HG03066 (cell line): ENCODE data around the gene RSPH9.

Experiments
- ATAC-seq: cut with Tn5 transposase; IDR thresholded peaks from one replicate; pipeline ENCODE4 v1.9.1; 2021; ENCODE audit warnings: low read depth; ENCODE audit not compliant: unreplicated experiment

Gene RSPH9

DNA sequence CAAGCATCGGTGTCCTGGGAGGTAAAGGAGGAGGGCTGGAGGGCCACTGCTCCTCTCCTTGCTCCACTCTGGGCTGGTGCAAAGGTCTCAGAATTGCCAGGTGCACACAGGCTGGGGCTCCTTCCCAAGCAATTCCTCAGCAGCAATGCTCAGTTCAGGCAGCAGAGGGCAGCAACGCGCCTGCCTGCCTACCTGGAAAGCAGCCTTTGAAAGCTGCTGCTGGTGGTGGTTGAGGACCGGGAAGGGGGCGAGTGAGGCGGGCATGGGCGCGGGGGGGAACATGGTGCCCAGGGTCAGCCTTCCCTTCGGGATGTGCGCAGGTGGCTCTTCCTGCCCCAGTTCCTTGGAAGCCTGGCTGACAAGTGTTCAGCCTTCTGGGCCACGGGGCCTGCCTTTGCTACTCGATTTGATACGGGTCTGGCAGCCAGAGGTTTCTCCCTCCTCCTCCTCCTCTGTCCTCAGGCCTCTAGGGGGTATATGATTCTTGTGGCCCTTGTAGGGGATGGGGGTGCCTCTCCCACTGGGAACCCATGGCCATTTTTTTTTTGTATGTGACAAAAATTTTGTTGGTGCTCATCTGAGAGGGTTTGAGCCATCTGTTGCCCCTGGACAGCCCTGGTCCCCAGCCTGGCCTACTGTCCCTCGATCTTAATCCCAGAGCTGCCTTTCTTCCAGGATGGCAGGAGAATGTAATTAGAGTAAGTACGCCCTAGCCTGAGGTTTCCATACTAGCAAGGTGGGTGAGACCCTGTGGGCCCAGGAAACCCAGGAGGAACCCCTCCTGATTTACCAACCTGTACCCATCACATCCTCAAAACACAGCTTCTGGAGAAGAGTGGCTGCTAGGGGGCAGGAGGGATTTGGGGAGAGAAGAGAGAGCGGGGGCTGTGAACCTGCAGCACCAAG is 22.7 kb downstream of the RSPH9 start:
- no peak for ATAC-seq

DNA sequence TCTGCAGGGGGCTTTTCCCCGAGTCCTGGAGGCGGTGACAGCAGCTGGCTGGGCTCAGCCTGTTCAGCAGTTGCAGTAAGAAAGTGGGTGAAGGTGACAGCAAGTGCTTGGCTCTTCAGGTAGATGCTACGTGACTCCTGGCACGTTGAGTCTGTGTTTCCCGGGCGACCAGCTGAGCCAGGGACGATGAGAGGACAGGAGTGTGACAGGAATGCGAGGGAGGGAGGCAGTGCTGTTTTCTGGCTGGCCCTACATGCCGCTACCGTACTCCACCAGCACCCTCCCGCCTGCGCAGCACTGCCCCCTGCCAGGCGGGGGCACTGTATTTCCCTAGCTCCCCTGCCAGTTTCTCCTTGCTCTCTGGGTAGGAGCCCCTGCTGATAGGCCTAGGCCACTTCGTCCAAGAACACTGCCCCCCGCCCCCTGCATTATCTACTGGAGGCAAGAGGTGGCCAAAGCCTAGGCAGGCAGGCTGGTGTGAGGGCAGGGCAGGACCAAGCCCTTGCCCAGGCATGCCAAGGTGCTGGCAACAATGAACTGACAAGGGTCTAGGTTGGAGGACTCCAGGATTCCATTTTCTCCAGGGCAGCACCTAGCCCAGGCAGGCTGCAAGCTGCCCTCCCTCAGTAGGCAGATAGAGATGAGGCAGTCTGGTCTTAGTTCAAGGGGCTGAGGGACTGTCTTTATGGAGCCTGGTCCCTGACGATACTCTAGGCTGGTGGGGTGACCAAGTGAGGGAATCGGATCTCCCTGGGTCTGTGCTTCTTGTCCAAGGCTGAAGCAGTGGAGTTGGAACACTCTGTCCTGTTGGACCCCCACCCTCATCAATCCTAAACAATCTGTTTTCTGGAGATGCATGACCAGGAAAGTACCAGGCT is 23.6 kb downstream of the RSPH9 start:
- peak; percentile 53 for ATAC-seq

DNA sequence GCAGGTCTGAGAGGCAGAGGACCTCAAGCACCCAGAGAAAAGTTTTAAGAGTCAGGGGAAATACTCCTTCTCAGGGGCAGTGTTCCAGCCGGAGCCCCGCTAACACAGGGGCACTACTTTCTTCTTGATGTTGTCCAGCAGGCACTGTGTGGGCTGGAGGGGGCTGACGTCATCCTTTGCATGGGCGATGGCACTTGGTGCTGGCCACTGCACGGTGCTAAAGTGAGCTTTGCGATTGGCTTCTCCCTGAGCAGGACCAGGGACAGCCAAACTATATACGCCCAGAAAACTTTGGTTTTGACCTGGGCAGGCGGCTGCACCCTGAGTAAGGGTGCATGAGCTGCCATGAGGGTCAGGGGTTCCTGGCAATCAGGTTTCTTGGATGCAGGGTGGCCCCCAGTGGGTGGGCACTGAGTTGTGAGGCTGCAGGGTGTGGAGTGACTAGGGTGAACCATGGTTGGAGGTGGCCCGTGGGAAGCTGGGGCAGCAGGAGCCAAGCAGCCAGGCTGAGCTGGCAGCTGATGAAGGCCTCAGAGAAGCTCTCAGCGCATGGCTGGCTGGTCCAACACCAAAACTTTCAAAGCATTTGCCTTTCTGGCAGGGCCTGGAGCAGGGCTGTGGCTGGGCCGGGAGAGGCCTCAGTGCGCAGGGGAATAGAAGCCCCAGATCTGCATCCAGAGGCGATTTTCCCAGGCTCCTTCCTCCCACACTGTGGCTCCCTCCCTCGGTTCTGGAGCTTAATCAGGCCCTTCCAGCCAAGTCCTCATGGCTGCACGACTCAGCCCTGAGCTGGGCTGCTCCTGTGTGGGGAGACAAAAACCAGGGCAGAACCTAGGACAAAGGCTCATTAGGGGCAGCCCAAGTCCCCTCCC is 24.4 kb downstream of the RSPH9 start:
- no peak for ATAC-seq

DNA sequence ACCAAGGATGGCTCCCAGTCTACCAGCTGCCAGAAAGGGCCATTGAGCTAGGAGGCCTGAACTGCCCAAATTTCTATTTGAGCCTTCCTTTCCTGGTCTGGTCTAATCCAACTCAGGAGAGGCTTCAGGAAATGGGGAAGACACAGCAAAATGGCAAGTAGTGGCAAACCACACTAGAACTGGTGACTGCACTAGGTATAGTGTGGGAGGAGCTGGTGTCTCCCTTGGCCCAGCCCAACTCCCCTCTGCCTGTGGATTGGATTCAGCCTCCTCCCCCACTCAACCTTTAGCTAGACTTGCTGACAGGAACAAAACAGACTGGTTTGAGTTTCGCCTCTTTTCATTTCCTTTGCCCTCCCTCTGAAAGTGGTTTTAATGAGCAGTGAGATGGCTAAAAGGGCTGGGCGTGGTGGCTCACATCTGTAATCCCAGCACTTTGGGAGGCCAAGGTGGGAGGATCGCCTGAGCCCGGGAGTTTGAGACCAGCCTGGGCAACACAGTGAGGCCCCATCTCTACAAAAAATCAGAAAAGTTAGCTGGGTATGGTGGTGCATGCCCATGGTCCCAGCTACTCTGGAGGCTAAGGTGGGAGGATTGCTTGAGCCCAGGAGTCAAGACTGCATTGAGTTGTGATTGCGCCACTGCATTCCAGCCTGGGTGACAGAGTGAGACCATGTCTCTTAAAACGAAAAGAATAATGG is 25.2 kb downstream of the RSPH9 start:
- no peak for ATAC-seq

DNA sequence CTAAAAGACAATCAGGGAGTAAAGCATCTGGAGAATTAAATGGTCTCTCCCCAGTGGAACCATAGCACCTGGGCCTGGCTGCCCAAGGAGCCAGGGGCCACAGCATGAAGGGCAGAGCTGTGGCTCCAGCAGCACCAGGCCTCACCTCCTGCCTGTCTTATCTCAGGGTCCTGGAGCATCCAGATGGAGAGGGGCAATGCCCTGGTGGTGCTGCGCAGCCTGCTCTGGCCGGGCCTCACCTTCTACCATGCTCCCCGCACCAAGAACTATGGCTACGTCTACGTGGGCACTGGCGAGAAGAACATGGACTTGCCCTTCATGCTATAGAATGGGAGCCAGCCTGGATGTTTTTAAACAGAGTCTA is 25.8 kb downstream of the RSPH9 start:
- ATAC-seq: no peak

DNA sequence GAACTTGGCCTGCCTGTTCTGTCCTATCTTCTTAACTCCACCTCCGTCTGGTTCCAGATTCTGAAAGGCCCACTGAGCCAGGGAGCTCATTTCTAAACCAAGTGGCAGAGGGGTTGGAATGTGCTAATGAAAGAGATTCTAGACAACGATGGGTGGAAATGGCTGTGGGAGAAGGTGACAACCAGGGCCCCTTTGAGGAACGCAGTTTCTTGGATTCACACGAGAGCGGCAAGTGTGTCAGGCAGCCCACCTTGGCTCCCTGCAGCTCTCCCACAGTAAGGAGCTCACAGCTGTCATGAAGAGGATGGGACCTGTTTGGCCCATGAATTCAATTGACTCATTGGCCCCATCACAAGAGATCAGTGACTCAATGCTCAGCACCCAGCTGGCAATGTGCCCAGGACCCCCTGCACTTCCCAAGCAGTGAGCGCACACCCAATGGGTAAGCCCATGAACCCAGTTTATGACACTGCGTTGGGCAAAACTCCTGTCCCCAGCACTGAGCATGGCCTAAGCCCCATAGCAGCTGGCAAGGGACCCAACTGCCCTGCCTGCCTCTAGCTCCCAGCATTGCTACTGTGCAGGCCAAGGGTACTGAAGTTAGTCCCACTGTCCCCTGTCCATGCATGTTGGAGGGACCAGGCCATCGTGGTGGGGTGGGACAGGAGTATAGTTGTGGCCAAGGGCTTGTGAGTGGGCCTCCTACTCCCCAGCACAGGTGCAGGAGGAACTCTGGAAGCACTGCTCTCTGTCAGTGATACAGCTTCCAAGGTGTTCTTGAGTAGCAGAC is 26.4 kb downstream of the RSPH9 start:
- no peak for ATAC-seq

DNA sequence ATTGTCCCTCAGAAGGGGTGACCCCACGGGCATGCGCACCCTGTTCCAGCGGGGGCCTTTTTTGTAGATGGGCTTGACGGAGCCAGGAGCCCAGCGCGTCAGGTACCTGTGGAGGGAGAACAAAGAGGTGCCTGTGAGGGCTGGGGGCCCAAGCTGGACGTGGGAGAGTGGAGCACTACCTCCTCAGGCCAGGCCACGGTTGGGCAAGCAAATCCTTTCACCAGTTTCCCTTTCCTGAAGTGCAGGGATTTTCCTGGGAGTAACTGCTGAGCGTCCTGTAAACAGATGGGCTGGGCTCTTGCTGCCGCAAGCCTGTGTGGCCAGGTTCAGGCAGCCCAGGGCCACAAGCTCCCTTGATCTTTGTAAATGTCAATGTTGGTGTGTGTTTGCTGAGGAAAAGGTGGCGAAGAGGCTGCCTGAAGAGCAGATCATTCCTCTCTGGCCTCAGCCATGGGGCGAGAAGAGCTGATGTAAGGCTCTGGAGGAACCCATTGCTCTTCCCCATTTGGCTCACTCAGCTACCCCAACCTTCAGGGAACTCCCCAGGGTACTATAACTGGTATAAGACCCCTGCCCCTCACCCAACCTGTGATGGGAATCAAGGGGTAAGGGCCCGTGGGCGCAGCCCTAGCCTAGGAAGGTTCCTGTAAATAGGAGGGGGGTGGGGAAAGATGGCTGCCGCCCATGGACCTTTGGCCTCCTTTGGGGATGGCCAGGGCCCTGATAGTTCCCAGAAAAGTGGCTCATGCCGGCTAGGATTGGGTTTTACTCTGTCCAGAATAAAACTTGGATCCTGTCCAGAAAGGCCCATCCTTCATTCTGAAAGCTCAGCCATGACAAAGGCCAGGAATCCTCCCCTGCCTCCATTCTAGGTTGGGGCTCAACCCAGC is 27.2 kb downstream of the RSPH9 start:
- ATAC-seq: no peak

DNA sequence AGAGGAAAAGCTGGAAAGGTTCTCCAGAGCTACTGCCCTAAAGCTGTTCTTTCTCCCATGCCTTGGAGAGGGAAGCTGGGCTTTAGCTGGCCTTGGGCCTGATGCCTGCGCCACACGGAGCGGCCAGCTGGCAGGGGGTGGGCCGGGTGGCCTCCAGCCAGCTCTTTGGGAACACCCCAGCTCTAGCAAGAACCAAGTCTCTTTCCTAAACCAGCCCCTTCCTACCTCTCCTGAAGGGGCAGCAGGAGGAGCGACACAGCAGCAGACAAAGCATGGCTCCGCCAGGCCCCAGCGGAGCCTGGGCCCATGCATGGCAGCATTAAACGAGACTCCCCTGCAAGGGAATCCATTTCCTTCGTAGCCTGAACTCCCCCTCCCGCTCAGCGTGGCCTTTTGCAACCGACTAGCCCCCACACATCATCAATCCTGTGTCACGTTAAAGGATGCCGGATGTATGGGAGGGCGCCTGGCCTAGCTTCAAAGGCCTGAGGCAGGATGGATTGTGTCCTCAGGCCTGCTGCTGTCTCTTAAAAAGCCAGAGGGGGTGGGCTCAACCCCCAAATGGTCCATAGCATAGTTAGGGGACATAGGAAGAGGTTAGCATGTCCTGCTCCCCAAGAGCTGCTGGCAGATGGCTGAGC is 28.7 kb downstream of the RSPH9 start:
- no peak for ATAC-seq

DNA sequence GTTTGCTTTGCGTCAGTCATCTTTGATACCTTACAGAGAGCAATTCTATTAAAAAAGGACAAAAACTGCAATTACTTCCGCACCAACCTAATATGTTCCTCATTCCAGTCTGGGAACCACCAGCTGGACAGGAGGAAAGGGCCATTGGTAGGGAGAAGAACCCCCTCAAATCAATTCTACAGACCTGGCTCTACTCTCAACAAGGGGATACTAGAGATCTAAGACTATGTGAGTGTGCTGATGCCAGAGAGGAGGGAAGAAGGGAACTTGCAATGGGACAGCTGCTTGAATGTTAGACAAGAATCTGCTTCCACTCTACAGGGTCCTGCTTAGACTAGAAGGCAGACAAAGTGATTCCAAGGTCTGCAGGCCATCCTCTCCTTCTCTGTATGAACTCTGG is 29.5 kb downstream of the RSPH9 start:
- no peak for ATAC-seq

DNA sequence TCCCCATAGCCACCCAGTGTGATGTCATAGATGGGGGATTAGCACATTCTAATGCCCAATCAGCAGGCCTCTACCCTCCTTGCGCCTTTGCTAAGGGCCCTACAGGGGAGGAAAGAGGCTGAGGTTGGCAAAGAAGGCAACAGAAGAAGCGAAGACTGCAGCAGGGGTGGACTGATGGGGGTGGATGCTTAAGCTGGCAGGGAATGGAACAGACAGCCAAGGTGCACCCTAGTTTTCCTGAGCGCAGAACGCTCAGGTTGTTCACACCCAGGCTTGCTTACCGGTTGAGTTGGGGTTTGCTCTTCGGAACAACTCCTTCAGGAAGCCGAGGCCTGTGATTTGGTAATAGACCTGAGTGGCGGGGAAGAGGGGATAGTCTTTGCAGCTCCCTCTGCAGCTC is 30.1 kb downstream of the RSPH9 start:
- no peak for ATAC-seq

DNA sequence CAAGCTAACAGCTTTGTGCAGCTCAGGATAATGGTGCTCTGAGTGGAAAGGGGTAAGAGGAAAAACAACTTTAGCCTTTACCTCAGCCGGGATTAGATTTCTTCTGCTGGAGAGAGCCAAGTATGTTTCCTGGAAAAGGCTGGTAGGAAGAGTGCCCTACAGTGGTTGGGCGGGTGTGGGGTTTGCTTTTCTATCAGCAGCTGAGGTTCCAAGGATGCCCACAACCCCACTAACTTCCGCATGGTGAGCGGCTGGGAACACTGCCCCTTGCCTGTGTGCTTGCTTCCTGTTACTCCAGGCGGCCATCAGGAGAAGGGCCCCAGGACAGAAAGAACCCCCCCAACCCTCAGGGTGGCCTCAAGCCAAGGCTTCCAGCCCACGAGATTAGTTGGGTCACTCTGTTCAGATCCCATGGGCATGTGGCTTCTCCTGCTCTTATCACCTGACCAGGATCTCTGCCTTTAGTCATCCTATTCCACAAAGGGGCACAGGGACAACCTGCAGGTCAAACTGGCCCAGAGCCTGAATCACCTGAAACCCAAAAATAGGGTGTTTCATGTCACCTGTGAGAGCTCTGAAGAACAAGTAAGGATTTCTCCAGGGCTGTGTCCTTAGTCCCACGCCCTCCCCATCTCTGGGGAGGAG is 32.2 kb downstream of the RSPH9 start:
- ATAC-seq: no peak

DNA sequence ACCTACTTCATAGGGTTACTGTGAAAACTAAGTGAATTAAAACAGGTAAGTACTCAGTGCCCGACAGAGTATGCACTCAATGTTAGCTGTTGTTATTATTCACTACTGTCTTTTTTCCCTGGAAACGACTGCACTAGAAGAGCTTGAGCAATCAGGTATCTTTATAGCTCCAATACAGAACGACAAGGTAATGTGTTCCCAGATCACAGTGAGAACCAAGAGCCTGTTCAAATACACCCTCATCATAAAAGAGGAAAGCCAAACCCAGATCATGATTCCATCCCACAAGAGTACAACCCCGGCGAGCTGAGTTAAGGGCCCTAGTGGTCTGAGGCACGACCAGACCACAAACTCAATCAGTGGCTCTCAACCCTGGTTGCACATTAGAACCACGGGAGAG is 32.9 kb downstream of the RSPH9 start:
- no peak for ATAC-seq

DNA sequence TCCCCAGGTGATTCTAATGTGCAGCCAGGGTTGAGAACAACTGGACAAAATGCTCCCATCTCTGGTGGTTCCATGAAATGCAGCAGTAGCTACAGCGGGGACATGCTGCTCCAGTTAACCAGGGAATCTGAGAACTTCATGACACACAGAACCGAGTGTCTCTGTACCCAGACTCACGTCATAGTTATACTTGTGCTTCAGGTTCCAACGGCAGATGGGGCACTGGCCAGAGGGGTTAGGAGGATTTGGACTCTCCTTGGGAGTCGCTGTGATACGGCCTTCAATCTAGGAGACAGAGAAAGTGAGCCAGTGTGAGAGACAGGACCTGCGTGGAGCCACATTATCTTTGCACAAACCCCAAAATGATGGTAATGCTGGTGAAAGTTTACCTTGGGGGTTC is 33.5 kb downstream of the RSPH9 start:
- no peak for ATAC-seq

DNA sequence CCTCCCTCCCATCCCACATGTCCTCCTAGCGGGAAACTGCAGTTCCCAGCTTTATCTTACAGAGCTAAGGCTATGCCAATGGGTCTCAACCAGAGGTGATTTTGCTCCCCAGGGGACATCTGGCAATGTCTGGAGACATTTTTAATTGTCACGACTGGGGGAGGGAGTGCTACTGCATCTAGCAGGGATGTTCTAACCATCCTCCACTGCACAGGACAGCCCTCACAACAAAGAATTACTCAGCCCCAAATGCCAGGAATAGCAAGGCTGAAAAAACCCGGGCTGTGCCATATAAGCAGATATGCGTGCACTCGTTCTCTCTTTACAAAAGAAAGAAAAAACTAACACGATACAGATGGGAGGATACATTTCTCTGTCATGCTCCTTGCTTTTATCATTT is 34.2 kb downstream of the RSPH9 start:
- no peak for ATAC-seq

DNA sequence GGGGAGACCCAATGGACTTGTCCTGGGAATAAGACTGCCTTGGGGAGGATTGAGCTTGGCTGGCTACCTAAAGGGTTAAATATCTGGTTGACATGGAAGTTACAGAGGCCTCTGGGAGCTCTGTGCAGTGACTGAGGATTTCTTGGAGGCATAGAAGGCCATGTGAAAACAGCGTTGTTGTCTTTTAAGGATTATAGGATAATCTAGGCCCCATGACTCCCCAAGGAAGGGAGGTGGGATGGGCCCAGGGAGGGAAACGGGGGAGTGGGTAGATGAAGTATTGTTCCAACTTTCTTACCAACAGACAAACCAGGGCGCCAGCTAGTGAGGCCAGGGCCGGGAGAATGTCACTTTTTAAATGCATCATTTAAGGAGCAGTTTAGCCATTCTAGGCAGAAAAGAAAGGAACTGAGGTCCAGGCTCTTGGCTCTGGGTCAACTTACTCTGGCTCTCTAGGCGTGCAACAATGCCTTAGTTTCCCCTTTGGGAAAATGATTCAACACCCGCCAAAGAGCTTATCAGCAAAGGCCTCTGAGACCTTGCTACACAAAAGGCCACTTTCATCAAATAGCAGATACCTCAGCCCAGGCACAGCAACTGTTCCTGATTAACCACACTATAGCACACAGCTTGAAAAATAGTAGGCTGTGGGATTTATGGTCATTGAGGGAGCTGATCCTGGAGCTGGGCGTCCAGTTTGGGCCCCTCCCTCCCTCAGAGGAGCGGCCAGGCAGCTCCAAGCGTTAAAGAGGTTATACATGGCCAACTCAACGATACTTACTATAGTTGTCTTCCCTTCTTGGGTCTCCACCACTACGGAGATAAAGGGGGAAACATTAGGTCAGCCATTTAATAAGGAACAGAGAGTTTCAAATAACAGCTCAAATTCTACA is 35.7 kb downstream of the RSPH9 start:
- no peak for ATAC-seq

DNA sequence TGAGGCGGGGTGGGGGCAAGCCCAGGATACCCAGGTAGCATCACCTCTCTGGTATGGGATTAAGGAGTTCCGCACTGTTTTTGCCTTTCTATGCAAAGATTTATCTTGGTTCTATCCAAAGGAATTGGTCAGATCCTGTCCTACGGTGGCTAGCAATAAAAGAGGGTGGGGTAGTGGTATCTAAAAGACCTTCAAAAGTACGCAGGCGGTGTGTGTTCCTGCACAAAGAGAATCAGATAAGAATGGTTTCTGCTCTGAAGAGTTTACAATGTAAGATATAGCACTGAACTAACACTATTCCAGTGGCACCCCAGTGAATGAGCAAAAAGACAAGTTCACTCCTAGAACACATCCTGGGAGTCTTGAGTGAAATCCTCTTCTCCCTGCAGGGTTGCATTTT is 36.5 kb downstream of the RSPH9 start:
- no peak for ATAC-seq
